Hepatocyte (in vitro differentiated cells): ENCODE results near the gene EIF2B4. TPM values are rescaled to one million over a fixed set of nuclear protein-coding genes. Genes with fewer than 3 reads are reported as not detected.

ENCODE experiments used
- DNase-seq: peaks from one replicate; pipeline ENCODE4 v3.0.0-alpha.2; 2016; ENCODE audit warnings: low spot score
- H2AFZ ChIP-seq: fragments of 200-600 bp; sonication (generic); 2 replicates; pipeline ENCODE4 v1.6.0; 2016; ENCODE audit warnings: antibody characterized with exemption, mild to moderate bottlenecking
- H3K27ac ChIP-seq: fragments of 200-600 bp; sonication (generic); 2 replicates; pipeline ENCODE4 v1.5.1; 2016; ENCODE audit warnings: mild to moderate bottlenecking
- H3K27me3 ChIP-seq: fragments of 200-600 bp; sonication (generic); 2 replicates; pipeline ENCODE4 v1.6.1; 2016
- H3K36me3 ChIP-seq: fragments of 200-600 bp; sonication (generic); replicated peaks from 2 replicates; pipeline ENCODE4 v1.5.1; 2016; ENCODE audit warnings: low read depth; ENCODE audit not compliant: insufficient read depth
- H3K4me1 ChIP-seq: fragments of 200-600 bp; sonication (generic); 2 replicates; pipeline ENCODE4 v1.5.1; 2016; ENCODE audit warnings: mild to moderate bottlenecking, moderate library complexity; ENCODE audit not compliant: insufficient read depth
- H3K4me2 ChIP-seq: fragments of 200-600 bp; sonication (generic); 2 replicates; pipeline ENCODE4 v1.6.0; 2016
- H3K4me3 ChIP-seq: fragments of 200-600 bp; sonication (generic); 2 replicates; pipeline ENCODE4 v1.5.1; 2016; ENCODE audit warnings: mild to moderate bottlenecking
- H3K79me2 ChIP-seq: fragments of 200-600 bp; sonication (generic); 2 replicates; pipeline ENCODE4 v1.6.0; 2017; ENCODE audit warnings: mild to moderate bottlenecking
- H3K9me2 ChIP-seq: fragments of 200-600 bp; sonication (generic); replicated peaks from 2 replicates; pipeline ENCODE4 v1.6.0; 2017; ENCODE audit warnings: mild to moderate bottlenecking; ENCODE audit not compliant: insufficient read depth
- H3K9me3 ChIP-seq: fragments of 200-600 bp; sonication (generic); 2 replicates; pipeline ENCODE4 v1.5.1; 2016; ENCODE audit warnings: low read depth, mild to moderate bottlenecking
- H4K20me1 ChIP-seq: fragments of 200-600 bp; sonication (generic); 2 replicates; pipeline ENCODE4 v1.6.0; 2016; ENCODE audit warnings: mild to moderate bottlenecking; ENCODE audit not compliant: insufficient read depth, poor library complexity, severe bottlenecking
- EZH2 ChIP-seq: fragments of 200-600 bp; sonication (generic); IDR thresholded peaks from 2 replicates; pipeline ENCODE4 v1.6.1; 2016; ENCODE audit warnings: antibody characterized with exemption, mild to moderate bottlenecking, borderline replicate concordance
- EZH2phosphoT487 ChIP-seq: fragments of 200-600 bp; sonication (generic); IDR thresholded peaks from one replicate; pipeline ENCODE4 v1.6.1; 2018; ENCODE audit warnings: antibody characterized with exemption, mild to moderate bottlenecking, low read depth, moderate library complexity; ENCODE audit not compliant: unreplicated experiment, severe bottlenecking
- WGBS: methylation state at CpG from one replicate; pipeline ENCODE4 v1.1.6; 2016; ENCODE audit warnings: low lambda C conversion rate; ENCODE audit errors: missing lambda C conversion rate; 5-methylcytosine and 5-hydroxymethylcytosine counted together
- polyA plus RNA-seq: library from polyadenylated mRNA; unstranded; fragments of >200 nt; fragmentation: Nextera tagmentation; extraction: Ambion mirVana; gene quantifications from 2 replicates; pipeline ENCODE4 v1.2.1, GENCODE V29; 2016
- total RNA-seq: library from RNA; depleted of rRNA; stranded (reverse); fragments of >200 nt; gene quantifications from 2 replicates; pipeline ENCODE4 v1.2.3, GENCODE V29; 2014
- TF ChIP-seq, protein P1 (sequence below): fragments of 200-600 bp; sonication (generic); IDR thresholded peaks from 2 replicates; pipeline ENCODE4 v1.5.1; 2016; ENCODE audit warnings: antibody characterized with exemption, mild to moderate bottlenecking; ENCODE audit not compliant: poor library complexity

Gene EIF2B4
- total and polyA plus RNA-seq, 2 experiments from 2014 or later = 28.7 to 68.7 TPM

DNA sequence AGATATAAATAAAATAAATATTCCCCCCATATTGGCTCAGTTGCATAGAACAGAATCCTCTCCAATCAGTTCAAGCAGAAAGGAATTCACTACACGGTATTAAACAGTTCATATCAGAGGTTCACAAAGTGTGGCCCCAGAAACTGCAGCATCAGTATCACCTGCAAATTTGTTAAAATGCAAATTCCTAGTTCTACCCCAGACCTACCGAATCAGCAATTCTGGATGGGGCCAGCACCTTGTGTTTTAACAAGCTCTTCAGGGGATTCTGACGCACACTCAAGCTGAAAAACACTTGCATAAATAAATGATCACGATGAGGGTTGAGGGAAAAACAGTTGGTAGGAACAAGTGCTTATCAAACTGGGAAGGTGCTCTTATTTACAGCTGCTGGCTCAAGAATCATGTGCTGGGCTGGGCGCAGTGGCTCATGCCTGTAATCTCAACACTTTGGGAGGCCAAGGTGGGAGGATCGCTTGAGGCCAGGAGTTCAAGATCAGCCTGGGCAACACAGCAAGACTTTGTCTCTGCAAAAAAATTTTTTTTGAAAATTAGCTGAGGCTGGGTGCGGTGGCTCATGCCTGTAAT, 19.9 kb downstream of the EIF2B4 start:
- Histone ChIP-seq H3K27me3 (no peaks in the 10 kb centered on the region), H3K4me1 (peaks cover 12% of the 10 kb centered on the region), H3K79me2 (peaks cover 98% of the 10 kb centered on the region), H3K9me3 (no peaks in the 10 kb centered on the region), H3K27ac (no peak overlapping the region), H3K9me2 (no peaks in the 10 kb centered on the region), H4K20me1 (peaks cover 17% of the 10 kb centered on the region), H3K4me3 (no peak overlapping the region), H3K4me2 (no peak overlapping the region), H3K36me3 (no peaks in the 10 kb centered on the region), H2AFZ (no peak overlapping the region)
- no peak for DNase-seq
- TF ChIP-seq EZH2 (no peak), EZH2phosphoT487 (no peak)
- TF ChIP-seq, protein P1, sequence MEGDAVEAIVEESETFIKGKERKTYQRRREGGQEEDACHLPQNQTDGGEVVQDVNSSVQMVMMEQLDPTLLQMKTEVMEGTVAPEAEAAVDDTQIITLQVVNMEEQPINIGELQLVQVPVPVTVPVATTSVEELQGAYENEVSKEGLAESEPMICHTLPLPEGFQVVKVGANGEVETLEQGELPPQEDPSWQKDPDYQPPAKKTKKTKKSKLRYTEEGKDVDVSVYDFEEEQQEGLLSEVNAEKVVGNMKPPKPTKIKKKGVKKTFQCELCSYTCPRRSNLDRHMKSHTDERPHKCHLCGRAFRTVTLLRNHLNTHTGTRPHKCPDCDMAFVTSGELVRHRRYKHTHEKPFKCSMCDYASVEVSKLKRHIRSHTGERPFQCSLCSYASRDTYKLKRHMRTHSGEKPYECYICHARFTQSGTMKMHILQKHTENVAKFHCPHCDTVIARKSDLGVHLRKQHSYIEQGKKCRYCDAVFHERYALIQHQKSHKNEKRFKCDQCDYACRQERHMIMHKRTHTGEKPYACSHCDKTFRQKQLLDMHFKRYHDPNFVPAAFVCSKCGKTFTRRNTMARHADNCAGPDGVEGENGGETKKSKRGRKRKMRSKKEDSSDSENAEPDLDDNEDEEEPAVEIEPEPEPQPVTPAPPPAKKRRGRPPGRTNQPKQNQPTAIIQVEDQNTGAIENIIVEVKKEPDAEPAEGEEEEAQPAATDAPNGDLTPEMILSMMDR = no peak
- 93% methylated on average over 7 of the region's 7 CpGs for WGBS

DNA sequence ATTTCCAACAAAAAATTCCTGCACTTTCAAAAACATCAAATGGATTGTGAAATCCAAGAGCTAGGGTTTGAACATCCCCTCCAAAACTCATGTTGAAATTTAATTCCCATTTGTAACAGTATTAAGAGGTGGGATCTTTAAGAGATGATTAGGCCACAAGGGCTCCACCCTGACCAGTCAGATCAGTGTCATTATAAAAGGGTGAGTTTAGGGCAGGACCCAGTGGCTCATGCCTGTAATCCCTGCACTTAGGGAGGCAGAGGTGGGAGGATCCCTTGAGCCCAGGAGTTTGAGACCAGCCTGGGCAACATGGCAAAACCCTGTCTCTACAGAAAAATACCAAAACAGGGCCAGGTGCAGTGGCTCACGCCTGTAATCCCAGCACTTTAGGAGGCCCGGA, 22.5 kb downstream of the EIF2B4 start:
- no peaks in the 10 kb centered on the region for H3K27me3 ChIP-seq

DNA sequence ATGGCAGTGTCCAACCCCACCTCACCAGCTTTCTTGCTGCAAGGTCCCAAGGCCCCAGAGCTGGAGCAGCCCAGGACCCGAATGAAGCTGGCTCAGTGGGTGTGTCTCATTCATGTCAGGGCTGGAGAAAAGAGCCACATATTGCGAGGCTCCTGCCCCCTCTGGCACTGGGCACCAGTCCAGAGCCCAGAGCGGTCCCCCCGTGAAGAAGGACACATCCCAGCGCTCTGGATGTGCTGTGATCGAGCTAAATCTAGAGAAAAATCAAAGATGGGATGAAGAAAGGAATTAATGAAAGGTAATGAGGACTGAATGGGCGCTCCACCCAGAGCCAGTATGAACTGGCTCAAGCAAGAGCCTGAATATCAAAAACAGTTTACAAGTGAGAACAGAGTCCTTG, 34.0 kb downstream of the EIF2B4 start:
- no peak for DNase-seq
- Histone ChIP-seq H3K9me3 (no peaks in the 10 kb centered on the region), H3K79me2 (no peaks in the 10 kb centered on the region), H3K27ac (no peak overlapping the region), H3K27me3 (no peaks in the 10 kb centered on the region), H2AFZ (no peak overlapping the region), H4K20me1 (no peaks in the 10 kb centered on the region), H3K36me3 (no peaks in the 10 kb centered on the region), H3K4me3 (no peak overlapping the region), H3K9me2 (no peaks in the 10 kb centered on the region), H3K4me2 (no peak overlapping the region), H3K4me1 (no peaks in the 10 kb centered on the region)
- 98% methylated on average over 7 of the region's 7 CpGs for WGBS
- TF ChIP-seq EZH2phosphoT487 = no peak
- TF ChIP-seq, protein P1 = no peak
- TF ChIP-seq EZH2 = no peak

More for the DNA sequence above, 22.5 kb downstream of the EIF2B4 start:
- no peak for DNase-seq
- Histone ChIP-seq H3K9me2 (no peaks in the 10 kb centered on the region), H2AFZ (no peak overlapping the region), H3K4me2 (no peak overlapping the region), H3K79me2 (peaks cover 91% of the 10 kb centered on the region), H4K20me1 (peaks cover 17% of the 10 kb centered on the region), H3K4me1 (no peaks in the 10 kb centered on the region), H3K9me3 (no peaks in the 10 kb centered on the region), H3K27ac (no peak overlapping the region), H3K4me3 (no peak overlapping the region), H3K36me3 (no peaks in the 10 kb centered on the region)
- TF ChIP-seq, protein P1 = no peak
- no peak for TF ChIP-seq EZH2
- no peak for TF ChIP-seq EZH2phosphoT487
- WGBS = 90% methylated on average over 2 of the region's 2 CpGs

DNA sequence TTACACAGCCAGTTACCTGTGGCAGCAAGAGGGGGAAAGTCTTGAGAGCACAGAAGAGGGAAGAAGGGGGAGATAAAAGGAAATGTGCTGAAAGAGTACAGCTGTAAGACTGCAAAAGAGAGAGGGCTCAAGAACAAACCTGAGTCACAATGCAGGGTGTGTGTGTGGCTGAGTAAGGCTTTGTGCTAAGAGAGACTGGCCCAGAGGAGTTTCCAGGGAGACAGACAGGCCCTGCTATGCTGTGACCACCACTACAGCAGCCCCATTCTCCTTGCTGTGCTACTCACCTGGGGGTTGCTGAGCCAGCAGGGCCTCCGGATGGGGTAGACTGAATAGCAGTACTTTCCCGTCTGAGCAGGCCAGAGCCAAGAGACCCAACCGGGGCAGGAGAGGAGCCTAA, 34.8 kb downstream of the EIF2B4 start:
- H3K27ac ChIP-seq = no peak overlapping the region

More for the DNA sequence above, 34.8 kb downstream of the EIF2B4 start:
- no peak overlapping the region for H3K4me2 ChIP-seq
- no peak overlapping the region for H2AFZ ChIP-seq
- H3K27me3 ChIP-seq = no peaks in the 10 kb centered on the region
- 88% methylated on average over 3 of the region's 3 CpGs for WGBS
- no peaks in the 10 kb centered on the region for H3K4me1 ChIP-seq
- TF ChIP-seq EZH2phosphoT487 (no peak), EZH2 (no peak)
- TF ChIP-seq, protein P1 = no peak
- no peaks in the 10 kb centered on the region for H3K9me2 ChIP-seq
- no peaks in the 10 kb centered on the region for H3K36me3 ChIP-seq
- H3K79me2 ChIP-seq = no peaks in the 10 kb centered on the region
- no peak for DNase-seq
- no peak overlapping the region for H3K4me3 ChIP-seq
- H3K9me3 ChIP-seq = no peaks in the 10 kb centered on the region
- H4K20me1 ChIP-seq = no peaks in the 10 kb centered on the region
